ENCODE results near the gene CNTN1.

The CNTN1 gene

GRCh38 chr12:40647651-40648050 is 44.6 kb upstream of the CNTN1 start:
- TF ChIP-seq CTCF (IDR thresholded peaks at IDR 0.05; ENCODE audit: low read length, missing control alignments): no peak
- DNase-seq (ENCODE audit: low read depth): no peak
- no peak overlapping the region for H3K4me3 ChIP-seq (replicated peaks; ENCODE audit: low read depth, low read length)

- no peak overlapping the region for H3K4me3 ChIP-seq (replicated peaks; ENCODE audit: low read depth, low read length)
- DNase-seq (ENCODE audit: low read depth): no peak
- TF ChIP-seq CTCF (IDR thresholded peaks at IDR 0.05; ENCODE audit: low read length, missing control alignments): no peak
These were observed 43.7 kb upstream of the CNTN1 start for GRCh38 chr12:40648519-40648918.

GRCh38 chr12:40650038-40650704 is 42.1 kb upstream of the CNTN1 start:
- TF ChIP-seq CTCF (IDR thresholded peaks at IDR 0.05; ENCODE audit: low read length, missing control alignments): no peak
- no peak overlapping the region for H3K4me3 ChIP-seq (replicated peaks; ENCODE audit: low read depth, low read length)
- no peak for DNase-seq (ENCODE audit: low read depth)

- no peak for DNase-seq (ENCODE audit: low read depth)
- H3K4me3 ChIP-seq (replicated peaks; ENCODE audit: low read depth, low read length): no peak overlapping the region
- TF ChIP-seq CTCF (IDR thresholded peaks at IDR 0.05; ENCODE audit: low read length, missing control alignments): no peak
These were observed 36.8 kb upstream of the CNTN1 start for GRCh38 chr12:40655451-40655850.

GRCh38 chr12:40662366-40662765 is 29.9 kb upstream of the CNTN1 start:
- no peak for DNase-seq (ENCODE audit: low read depth)
- TF ChIP-seq CTCF (IDR thresholded peaks at IDR 0.05; ENCODE audit: low read length, missing control alignments): no peak
- no peak overlapping the region for H3K4me3 ChIP-seq (replicated peaks; ENCODE audit: low read depth, low read length)

- H3K4me3 ChIP-seq (replicated peaks; ENCODE audit: low read depth, low read length): no peak overlapping the region
- no peak for DNase-seq (ENCODE audit: low read depth)
- TF ChIP-seq CTCF (IDR thresholded peaks at IDR 0.05; ENCODE audit: low read length, missing control alignments): no peak
These were observed 28.5 kb upstream of the CNTN1 start for GRCh38 chr12:40663781-40664180.

GRCh38 chr12:40668099-40668529 is 24.1 kb upstream of the CNTN1 start:
- TF ChIP-seq CTCF (IDR thresholded peaks at IDR 0.05; ENCODE audit: low read length, missing control alignments): no peak
- no peak overlapping the region for H3K4me3 ChIP-seq (replicated peaks; ENCODE audit: low read depth, low read length)
- no peak for DNase-seq (ENCODE audit: low read depth)
